Stimulated activated CD4-positive, alpha-beta T cell treated with anti-CD3 and anti-CD28 coated beads, Interleukin-4, amount 100 ng/mL, for 4 hours (primary cell): Measurements from ENCODE around the gene ARHGAP45.

Experiments
- DNase-seq, 2 experiments: peaks; one replicate each; pipeline ENCODE4 v3.0.0-alpha.2; 2020

The ARHGAP45 gene

GRCh38 chr19:1057176-1057855 lies 9.7 kb upstream of the ARHGAP45 start:
- DNase-seq, result peak in 1 of 2 experiments; percentile 56

- DNase-seq, result no peak
Observed at GRCh38 chr19:1058112-1058511, 8.9 kb upstream of the ARHGAP45 start.

- no peak for DNase-seq
Observed at GRCh38 chr19:1060689-1061088, 6.3 kb upstream of the ARHGAP45 start.

- no peak for DNase-seq
Observed at GRCh38 chr19:1061987-1062386, 5.0 kb upstream of the ARHGAP45 start.

- DNase-seq, result no peak
Observed at GRCh38 chr19:1062387-1063029, 4.5 kb upstream of the ARHGAP45 start.

GRCh38 chr19:1063030-1063908 lies 3.7 kb upstream of the ARHGAP45 start:
- peak in 1 of 2 experiments; percentile 57 for DNase-seq

GRCh38 chr19:1063909-1064660 lies 2.9 kb upstream of the ARHGAP45 start:
- no peak for DNase-seq

GRCh38 chr19:1064661-1065605 lies 2.0 kb upstream of the ARHGAP45 start:
- DNase-seq, result peak; percentile 70 to 75

- no peak for DNase-seq
Observed at GRCh38 chr19:1065606-1066109, 1.3 kb upstream of the ARHGAP45 start.

GRCh38 chr19:1066251-1066747 lies 668 bp upstream of the ARHGAP45 start:
- no peak for DNase-seq

GRCh38 chr19:1067341-1067957 lies 482 bp downstream of the ARHGAP45 start:
- DNase-seq, result no peak

- DNase-seq, result peak; percentile 55 to 58
Observed at GRCh38 chr19:1068009-1069001, 1.3 kb downstream of the ARHGAP45 start.

GRCh38 chr19:1069009-1069779 lies 2.2 kb downstream of the ARHGAP45 start:
- DNase-seq, result peak in 1 of 2 experiments; percentile 57

GRCh38 chr19:1070576-1070930 lies 3.6 kb downstream of the ARHGAP45 start:
- DNase-seq, result no peak

- no peak for DNase-seq
Observed at GRCh38 chr19:1070931-1071791, 4.2 kb downstream of the ARHGAP45 start.

- DNase-seq, result no peak
Observed at GRCh38 chr19:1072371-1073015, 5.5 kb downstream of the ARHGAP45 start.
